A673 (cell line): ENCODE measurements around the gene POLR1A. TPM values are rescaled to one million over a fixed set of nuclear protein-coding genes. Genes with fewer than 3 reads are reported as not detected.

Source experiments
- BruUV-seq: library from RNA; stranded (reverse); fragments of 400-500 nt; replicated peaks from 2 replicates; lab custom pipeline; 2021; lab: Mats Ljungman, UMichigan
- CTCF ChIA-PET: fragments of 300-600 bp; sonication (Branson Sonifier 250); formaldehyde crosslinking; loops from one replicate; lab custom pipeline; 2022; ENCODE audit warnings: antibody characterized with exemption; lab: Charles Lee
- POLR2A ChIA-PET: fragments of 300-600 bp; sonication (Branson Sonifier 250); formaldehyde crosslinking; loops from one replicate; lab custom pipeline; 2022; ENCODE audit warnings: antibody characterized with exemption; ENCODE audit not compliant: low non-redundant PET; lab: Charles Lee
- DNase-seq: peaks from one replicate; pipeline ENCODE4 v3.0.0-alpha.2; 2015; ENCODE audit warnings: low spot score
- H3K27ac ChIP-seq: fragments of 200-600 bp; sonication (generic); 2 replicates; pipeline ENCODE4 v1.5.1; 2016; ENCODE audit warnings: mixed run types, low read depth, mild to moderate bottlenecking, mixed read lengths, antibody characterized with exemption, low read length; ENCODE audit not compliant: poor library complexity, severe bottlenecking
- H3K27me3 ChIP-seq: fragments of 200-600 bp; sonication (generic); replicated peaks from 2 replicates; pipeline ENCODE4 v1.6.1; 2017; ENCODE audit warnings: mixed run types, low read depth, mild to moderate bottlenecking, mixed read lengths, antibody characterized with exemption, low read length; ENCODE audit not compliant: insufficient read depth, poor library complexity
- H3K36me3 ChIP-seq: fragments of 200-600 bp; sonication (generic); 2 replicates; pipeline ENCODE4 v1.6.1; 2016; ENCODE audit warnings: mixed run types, mild to moderate bottlenecking, mixed read lengths, antibody characterized with exemption, low read length; ENCODE audit not compliant: insufficient read depth, poor library complexity, severe bottlenecking
- H3K4me1 ChIP-seq: fragments of 200-600 bp; sonication (generic); 2 replicates; pipeline ENCODE4 v1.6.1; 2017; ENCODE audit warnings: mixed run types, mild to moderate bottlenecking, mixed read lengths, antibody characterized with exemption, low read length; ENCODE audit not compliant: insufficient read depth, poor library complexity, severe bottlenecking
- H3K4me3 ChIP-seq: fragments of 200-600 bp; sonication (generic); 2 replicates; pipeline ENCODE4 v1.5.1; 2016; ENCODE audit warnings: low read depth, mixed run types, mild to moderate bottlenecking, mixed read lengths, low read length; ENCODE audit not compliant: poor library complexity, severe bottlenecking
- H3K9me3 ChIP-seq: fragments of 200-600 bp; sonication (generic); 2 replicates; pipeline ENCODE4 v1.6.1; 2016; ENCODE audit warnings: mixed run types, low read depth, mild to moderate bottlenecking, mixed read lengths, antibody characterized with exemption, low read length; ENCODE audit not compliant: poor library complexity, severe bottlenecking
- CTCF ChIP-seq: fragments of 300-800, 200-600 bp; sonication (generic); conservative IDR thresholded peaks from 2 replicates; pipeline ENCODE4 v1.5.1; 2017; ENCODE audit warnings: low read depth, mild to moderate bottlenecking, antibody characterized with exemption, low read length, moderate library complexity, mixed read lengths
- EZH2 ChIP-seq: fragments of 200-600 bp; sonication (generic); IDR thresholded peaks from 2 replicates; pipeline ENCODE4 v1.6.1; 2017; ENCODE audit warnings: borderline replicate concordance, low read depth, mild to moderate bottlenecking, mixed read lengths, antibody characterized with exemption, low read length; ENCODE audit not compliant: poor library complexity, severe bottlenecking
- intact Hi-C: fragments of 100-400 bp; cut with micrococcal nuclease; formaldehyde crosslinking; loops from one replicate; pipeline ENCODE4 v1.10.0; 2022; ENCODE audit not compliant: unreplicated experiment
- total RNA-seq: library from RNA; stranded (reverse); gene quantifications from 2 replicates; pipeline ENCODE4 v1.2.3, GENCODE V29; 2021

Gene POLR1A
- total RNA-seq, 1 experiment from 2014 or later = 81.2 TPM

GRCh38 chr2:86140969-86141392 lies 35.3 kb upstream of the POLR1A start:
- Histone ChIP-seq H3K4me1 (no peaks in the 10 kb centered on the region), H3K9me3 (no peaks in the 10 kb centered on the region), H3K36me3 (peaks cover 78% of the 10 kb centered on the region), H3K27me3 (no peaks in the 10 kb centered on the region), H3K4me3 (no peak overlapping the region), H3K27ac (no peak overlapping the region)
- ChIA-PET CTCF (interaction anchor here (0.6 kb wide), 1 partner anchor 313 kb away, joined by 3 read pairs; no protein-coding TSS in a partner anchor), POLR2A (no interaction called here)
- intact Hi-C loops = no loop called here
- TF ChIP-seq CTCF (no peak), EZH2 (no peak)
- DNase-seq = no peak
- BruUV-seq = no TSS peak

GRCh38 chr2:86139981-86140380 lies 34.3 kb upstream of the POLR1A start:
- CTCF ChIA-PET = no interaction called here
- no peak for DNase-seq
- Histone ChIP-seq H3K36me3 (peaks cover 78% of the 10 kb centered on the region), H3K27ac (no peak overlapping the region), H3K9me3 (no peaks in the 10 kb centered on the region), H3K27me3 (no peaks in the 10 kb centered on the region), H3K4me1 (no peaks in the 10 kb centered on the region), H3K4me3 (no peak overlapping the region)
- POLR2A ChIA-PET = no interaction called here
- TF ChIP-seq EZH2 = no peak
- intact Hi-C loops = no loop called here
- no TSS peak for BruUV-seq

GRCh38 chr2:86138736-86139625 lies 33.3 kb upstream of the POLR1A start:
- H3K4me3 ChIP-seq = no peak overlapping the region
- no peak overlapping the region for H3K27ac ChIP-seq
- H3K27me3 ChIP-seq = no peaks in the 10 kb centered on the region
- H3K9me3 ChIP-seq = no peaks in the 10 kb centered on the region
- no TSS peak for BruUV-seq
- CTCF ChIA-PET = no interaction called here
- H3K4me1 ChIP-seq = no peaks in the 10 kb centered on the region
- TF ChIP-seq CTCF (no peak), EZH2 (no peak)
- no peak for DNase-seq
- peaks cover 78% of the 10 kb centered on the region for H3K36me3 ChIP-seq
- intact Hi-C loops = no loop called here
- POLR2A ChIA-PET = no interaction called here
